ENCODE measurements around the gene MAN1C1.

DNA sequence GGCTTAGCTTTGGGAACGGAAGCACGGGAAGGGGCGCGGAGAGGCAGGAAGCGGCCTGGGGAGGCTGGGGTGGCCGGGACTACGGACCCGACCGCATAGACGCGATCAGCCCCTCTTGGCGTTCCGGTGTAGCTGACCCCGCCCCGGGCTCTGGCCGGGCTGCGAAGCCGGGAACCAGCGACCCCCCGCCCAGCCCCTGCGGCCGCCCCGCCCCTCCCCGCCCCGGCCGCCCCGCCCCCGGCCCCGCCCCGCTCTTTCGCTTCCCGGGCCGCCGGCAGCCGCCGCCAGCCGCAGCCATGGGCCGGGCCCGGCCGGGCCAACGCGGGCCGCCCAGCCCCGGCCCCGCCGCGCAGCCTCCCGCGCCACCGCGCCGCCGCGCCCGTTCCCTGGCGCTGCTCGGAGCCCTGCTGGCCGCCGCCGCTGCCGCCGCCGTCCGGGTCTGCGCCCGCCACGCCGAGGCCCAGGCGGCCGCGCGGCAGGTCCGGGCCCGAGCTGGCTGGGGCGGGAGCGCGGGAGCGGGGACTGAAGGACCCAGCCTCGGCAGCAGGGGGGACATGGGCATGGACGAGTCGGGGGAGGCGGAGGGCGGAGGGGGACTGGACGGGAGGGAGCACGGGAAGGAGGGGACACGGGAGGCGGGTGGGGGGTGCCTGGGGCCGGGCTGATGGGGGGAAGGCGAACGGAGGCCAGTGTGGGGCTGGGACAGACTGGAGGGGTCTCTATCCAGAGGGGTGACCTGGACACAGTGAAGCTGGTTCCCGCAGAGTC lies 183.5 kb downstream of the MAN1C1 start, which contains the start of gene SELENON:
- TF ChIP-seq POLR2A (IDR thresholded peaks at IDR 0.05), result no peak
- TF ChIP-seq, protein P1, sequence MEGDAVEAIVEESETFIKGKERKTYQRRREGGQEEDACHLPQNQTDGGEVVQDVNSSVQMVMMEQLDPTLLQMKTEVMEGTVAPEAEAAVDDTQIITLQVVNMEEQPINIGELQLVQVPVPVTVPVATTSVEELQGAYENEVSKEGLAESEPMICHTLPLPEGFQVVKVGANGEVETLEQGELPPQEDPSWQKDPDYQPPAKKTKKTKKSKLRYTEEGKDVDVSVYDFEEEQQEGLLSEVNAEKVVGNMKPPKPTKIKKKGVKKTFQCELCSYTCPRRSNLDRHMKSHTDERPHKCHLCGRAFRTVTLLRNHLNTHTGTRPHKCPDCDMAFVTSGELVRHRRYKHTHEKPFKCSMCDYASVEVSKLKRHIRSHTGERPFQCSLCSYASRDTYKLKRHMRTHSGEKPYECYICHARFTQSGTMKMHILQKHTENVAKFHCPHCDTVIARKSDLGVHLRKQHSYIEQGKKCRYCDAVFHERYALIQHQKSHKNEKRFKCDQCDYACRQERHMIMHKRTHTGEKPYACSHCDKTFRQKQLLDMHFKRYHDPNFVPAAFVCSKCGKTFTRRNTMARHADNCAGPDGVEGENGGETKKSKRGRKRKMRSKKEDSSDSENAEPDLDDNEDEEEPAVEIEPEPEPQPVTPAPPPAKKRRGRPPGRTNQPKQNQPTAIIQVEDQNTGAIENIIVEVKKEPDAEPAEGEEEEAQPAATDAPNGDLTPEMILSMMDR (IDR thresholded peaks at IDR 0.05), result no peak
